NCI-H82 treated with DMSO at 0.1 percent for 48 hours (cell line): Measurements from ENCODE around the gene EFCC1.
A peak's percentile ranks its signal among the peaks of the same experiment; 100 is the strongest.

Source experiments
- DNase-seq: peaks from one replicate; lab custom pipeline; 2025; ENCODE audit not compliant: unreplicated experiment; lab: John Stamatoyannopoulos, UW

The EFCC1 gene, protein sequence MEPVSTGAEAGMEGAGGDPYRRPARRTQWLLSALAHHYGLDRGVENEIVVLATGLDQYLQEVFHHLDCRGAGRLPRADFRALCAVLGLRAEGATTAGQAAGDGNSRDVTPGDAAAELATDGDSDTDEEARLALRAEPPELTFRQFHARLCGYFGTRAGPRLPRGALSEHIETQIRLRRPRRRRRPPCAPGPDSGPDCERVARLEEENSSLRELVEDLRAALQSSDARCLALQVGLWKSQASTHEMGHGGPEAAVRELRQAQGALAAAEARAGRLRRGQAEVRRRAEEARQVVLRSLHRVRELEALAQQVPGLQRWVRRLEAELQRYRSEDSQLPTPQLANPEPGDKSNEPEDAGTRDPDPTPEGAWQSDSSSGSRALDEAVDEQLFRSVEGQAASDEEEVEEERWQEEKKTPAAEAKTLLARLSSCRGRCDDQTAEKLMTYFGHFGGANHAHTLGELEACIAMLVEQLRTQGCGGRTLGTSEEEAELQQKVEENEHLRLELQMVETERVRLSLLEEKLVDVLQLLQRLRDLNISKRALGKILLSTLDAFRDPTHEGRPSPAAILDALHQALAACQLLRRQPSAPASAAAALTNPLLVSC

DNA sequence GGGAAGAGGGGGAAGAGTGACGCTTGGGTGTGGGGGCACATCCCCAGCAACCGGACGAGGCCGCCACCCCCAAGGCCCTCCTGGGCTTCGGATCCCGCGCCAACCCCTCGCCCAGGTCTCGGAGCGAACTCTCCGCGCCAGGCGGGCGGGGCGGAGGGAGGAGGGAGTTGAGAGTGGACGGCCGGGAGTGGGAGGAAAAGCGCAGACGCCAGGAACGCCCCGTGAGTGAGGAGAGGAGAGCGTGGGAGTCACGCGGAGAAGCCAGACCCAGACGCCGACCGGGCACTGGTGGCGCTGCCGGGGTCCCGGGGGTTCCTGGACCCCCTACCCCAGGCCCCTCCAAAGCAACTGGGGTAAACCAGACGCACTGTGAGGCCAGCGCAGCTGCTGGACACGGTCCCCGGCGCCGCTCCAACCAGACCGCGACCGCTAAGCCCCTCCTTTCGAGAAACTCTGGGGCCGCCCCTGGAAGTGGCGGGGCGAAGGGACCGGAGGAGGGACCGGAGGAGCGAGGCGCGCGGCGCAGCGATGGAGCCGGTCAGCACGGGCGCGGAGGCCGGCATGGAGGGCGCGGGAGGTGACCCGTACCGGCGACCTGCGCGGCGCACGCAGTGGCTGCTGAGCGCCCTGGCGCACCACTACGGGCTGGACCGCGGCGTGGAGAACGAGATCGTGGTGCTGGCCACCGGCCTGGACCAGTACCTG is at the start of gene EFCC1:
Gene EFCC1 (plus strand): TSS at position 204 of the 705 bp plus-strand sequence. CDS start 325 bp downstream, at position 529.
- DNase-seq: no peak

GRCh38 chr3:128956440-128956839 is 44.7 kb upstream of the EFCC1 start:
- no peak for DNase-seq

DNA sequence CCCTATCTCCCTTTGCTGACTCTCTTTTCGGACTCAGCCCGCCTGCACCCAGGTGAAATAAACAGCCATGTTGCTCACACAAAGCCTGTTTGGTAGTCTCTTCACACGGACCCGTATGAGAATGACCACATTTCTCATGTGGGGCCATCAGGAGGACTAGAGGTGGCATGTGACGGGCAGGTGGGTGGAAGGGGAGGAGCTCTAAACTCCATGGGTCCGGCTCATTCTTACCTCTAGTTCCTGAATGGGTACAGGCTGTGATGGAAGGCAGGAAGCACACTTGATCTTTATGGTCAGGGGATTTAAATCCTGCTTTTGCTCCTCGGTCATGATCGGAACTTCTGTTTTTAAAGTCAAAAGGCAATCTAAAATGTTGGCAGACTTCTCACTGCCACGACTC is 35.8 kb upstream of the EFCC1 start:
- no peak for DNase-seq

- DNase-seq: no peak
Observed at GRCh38 chr3:128965818-128966217, 35.3 kb upstream of the EFCC1 start.

DNA sequence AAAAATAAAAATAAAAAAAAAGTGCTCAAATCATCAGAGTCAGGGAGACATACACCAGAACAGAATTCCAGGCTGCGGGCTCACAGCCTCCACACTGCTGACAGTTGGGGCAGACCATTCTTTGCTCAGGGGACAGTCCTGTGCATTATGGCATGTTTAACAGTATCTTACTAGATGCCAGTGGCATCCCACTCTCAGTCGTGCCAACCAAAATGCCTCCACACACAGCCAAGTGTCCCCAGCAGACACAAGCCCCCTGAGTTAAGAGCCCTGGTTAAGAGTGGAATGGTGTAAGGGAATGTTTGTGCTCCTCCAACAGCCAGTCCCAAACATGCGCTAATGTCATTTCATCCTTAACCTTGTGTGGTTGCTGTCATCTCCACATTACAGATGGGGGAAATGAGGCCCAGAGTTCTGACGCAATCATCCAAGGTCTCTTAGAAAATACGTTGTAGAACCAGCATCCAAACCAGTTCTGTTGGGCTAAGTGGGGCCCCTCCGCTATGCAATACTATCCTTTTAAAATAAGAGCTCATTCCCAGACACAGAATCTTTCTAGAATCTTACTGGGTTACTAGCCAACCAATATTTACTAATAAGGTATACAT is 33.3 kb upstream of the EFCC1 start:
- DNase-seq: no peak

DNA sequence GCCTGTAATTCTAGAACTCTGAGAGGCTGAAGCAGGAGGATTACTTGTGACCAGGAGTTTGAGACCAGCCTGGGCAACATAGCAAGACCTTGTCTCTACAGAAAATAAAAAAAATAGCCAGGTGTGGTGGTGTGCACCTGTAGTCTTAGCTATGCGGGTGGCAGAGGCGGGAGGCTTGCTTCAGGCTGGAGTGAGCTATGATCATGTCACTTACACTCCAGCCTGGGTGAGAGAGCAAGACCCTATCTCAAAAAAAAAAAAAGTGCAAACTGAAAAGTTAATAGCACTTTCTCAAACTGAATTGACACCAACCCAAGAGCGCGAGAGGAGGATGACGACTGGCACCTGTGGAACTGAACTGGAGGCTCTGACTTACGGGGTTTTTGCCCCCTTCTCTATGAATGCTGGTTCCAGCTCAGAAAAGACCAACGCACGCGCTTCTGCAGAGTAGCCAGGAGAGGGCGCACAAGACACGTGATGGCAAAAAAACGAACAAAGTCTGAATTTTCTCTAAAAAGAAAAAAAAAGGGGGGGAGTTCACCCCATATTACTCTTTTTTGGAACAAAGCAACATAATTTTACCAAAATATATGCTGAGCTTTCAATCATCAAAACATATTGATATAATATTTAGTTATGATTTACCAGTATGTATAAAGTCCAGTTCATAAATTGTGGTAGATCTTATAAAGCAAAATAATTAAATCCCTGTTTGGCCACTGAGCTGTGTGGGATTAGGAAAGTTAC is 30.9 kb upstream of the EFCC1 start:
- DNase-seq: peak; percentile 17

DNA sequence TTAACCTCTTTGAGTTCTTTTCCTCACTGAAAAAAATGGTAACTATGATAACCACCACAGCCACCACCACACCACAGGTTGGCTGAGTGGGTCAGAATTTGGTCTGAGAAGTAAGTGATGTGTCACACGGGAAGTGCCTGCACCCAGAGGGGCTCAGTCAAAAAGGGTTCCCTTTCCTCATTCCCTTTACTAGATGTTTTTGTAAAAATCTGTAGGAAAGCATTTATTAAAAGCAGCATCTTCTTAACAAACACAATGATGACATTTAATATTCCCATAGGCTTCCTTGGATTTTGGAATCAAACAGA is 30.4 kb upstream of the EFCC1 start:
- DNase-seq: no peak

DNA sequence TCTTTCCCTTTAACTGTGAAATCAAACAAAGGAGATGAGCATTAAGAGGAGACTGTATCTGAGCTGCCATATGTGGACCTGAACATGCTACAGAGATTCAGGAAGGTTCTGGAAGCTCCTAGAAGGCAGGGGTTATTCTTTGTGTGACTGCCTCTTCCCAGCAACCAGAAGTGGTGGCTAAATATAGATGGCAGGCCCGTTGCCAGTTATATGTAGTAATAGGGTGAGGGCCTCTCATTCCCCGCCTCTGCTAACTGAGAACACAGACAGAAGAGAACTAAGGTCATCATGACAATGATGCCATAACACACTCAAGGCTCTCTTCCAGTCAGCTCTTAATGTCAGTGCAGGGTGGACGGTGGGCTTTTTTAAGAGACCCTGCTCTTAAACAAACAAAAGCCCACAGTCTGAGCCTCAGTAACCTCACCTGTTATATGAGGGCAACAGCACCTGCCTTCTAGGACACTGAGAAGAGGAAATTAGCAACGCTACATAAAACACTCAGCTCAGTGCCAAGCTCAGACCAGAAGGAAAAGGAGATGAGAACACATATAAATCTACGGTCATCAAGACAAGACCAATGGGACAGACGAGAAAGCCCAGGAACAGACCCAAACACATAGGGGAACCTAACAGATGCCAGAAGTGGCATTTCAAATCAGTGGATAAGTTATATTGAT is 29.5 kb upstream of the EFCC1 start:
- no peak for DNase-seq

GRCh38 chr3:128973988-128974564 is 27.0 kb upstream of the EFCC1 start:
- DNase-seq: no peak

DNA sequence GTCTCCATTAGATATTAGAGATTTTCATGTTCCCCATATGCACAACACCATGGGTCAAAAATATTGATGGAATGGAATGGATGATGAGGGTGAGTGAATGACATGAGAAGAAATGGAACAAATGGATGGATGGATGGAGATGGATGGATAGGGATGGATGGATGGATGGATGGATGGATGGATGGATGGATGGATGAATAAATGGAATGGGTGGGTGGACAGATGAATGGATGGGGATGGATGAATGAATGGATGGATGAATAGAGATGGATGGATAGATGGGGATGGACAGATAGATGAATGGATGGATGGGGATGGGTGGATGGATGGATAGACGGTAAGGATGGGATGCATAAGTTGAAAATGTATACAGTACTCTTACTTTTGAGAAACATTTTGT is 25.8 kb upstream of the EFCC1 start:
- no peak for DNase-seq

- no peak for DNase-seq
Observed at GRCh38 chr3:128983293-128984069, 17.6 kb upstream of the EFCC1 start.

- no peak for DNase-seq
Observed at GRCh38 chr3:128984596-128984995, 16.5 kb upstream of the EFCC1 start.

DNA sequence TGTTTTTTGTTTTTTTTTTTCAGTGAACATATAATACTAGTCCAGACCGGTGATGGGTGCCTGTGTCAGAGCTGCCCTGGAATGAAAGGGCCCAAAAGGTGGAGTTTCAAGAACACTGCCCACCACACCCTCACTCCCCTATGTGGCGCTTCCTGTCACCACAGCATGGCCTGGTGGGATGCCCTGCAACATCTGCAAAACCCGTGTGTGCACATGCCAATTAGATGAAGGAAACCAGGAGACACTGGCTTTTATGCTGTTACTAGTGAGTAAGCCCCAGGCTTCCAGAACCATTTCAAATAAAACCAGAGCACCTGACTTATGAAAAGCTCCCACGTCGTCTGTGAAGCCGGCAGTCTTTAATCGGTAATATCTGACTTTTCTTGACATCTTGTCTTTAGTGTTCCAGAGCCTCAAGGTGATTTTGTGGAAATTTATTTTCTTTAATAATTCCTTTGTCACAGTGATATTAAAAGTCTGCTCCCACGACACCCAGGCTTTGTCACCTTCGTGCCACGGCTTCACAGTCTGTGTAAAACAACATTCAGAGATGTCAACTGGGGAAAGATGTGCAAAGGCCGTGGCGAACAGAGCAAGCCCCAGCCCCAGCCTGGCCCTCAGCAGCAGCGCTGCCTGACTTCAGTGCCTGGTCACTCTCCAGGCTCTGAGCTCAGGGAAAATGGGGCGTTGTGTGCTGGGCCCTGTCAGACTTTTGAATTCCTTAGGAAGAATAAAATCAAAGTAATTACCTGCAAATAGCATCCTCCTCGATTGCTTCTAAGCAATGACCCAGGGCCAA is 13.6 kb upstream of the EFCC1 start:
- no peak for DNase-seq

DNA sequence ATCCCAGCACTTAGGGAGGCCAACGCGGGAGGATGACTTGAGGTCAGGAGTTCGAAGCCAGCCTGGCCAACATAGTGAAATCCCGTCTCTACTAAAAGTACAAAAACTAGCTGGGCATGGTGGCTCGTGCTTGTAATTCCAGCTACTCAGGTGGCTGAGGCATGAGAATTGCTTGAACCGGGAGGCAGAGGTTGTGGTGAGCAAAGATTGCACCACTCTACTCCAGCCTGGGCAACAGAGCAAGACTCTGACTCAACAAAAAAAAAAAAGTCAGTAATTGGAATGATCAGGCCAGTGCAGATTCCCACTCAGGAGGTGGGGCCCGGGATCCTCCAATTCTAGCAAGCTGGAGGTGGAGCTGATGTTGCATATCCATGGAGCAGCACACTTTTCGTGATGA is 12.8 kb upstream of the EFCC1 start:
- DNase-seq: no peak

DNA sequence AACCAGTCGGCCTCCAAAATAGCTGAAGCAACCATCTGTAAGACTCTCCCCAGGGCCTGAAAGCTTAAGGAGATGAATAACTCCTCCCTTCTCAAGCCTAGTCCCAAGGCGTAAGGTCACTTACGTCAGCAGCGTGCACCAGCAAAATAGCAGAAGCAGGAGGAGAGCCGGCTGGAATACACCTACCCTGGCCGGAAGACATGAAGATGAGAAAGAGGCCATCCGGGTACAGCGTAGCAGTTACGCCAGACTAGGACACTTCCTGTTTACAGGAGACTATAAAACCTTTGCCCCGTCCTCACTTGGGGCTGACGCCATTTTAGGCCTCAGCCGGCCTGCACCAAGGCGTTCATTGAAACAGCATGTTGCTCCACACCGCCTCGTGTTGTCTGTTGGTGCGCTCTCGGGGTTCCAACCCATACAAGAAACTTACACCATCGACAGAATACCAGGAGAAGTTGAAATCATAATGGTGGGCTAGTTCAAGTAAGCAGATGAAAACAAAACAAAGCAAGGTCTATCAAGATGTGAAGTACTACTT is 9.7 kb upstream of the EFCC1 start:
- no peak for DNase-seq

- DNase-seq: no peak
Observed at GRCh38 chr3:128992926-128993460, 8.1 kb upstream of the EFCC1 start.

- peak; percentile 70 for DNase-seq
Observed at GRCh38 chr3:128993461-128994172, 7.5 kb upstream of the EFCC1 start, which contains the start of gene CFAP92. CFAP92 (minus strand) TSS chr3:128994076; CDS start chr3:128993304, 772 bp downstream.
